GM18520 (cell line): Measurements from ENCODE around the gene NEFH.

ENCODE experiments used
- ATAC-seq: cut with Tn5 transposase; IDR thresholded peaks from one replicate; pipeline ENCODE4 v1.9.1; 2021; ENCODE audit not compliant: unreplicated experiment

NEFH gene

GRCh38 chr22:29459773-29460172, 20.2 kb upstream of the NEFH start:
- ATAC-seq = no peak

GRCh38 chr22:29461263-29461662, 18.8 kb upstream of the NEFH start:
- ATAC-seq = no peak

- no peak for ATAC-seq
These were observed 16.4 kb upstream of the NEFH start for GRCh38 chr22:29463629-29464028.

GRCh38 chr22:29464581-29464980, 15.4 kb upstream of the NEFH start:
- ATAC-seq = no peak

- ATAC-seq = no peak
These were observed 10.3 kb upstream of the NEFH start for GRCh38 chr22:29469755-29470154.

- ATAC-seq = no peak
These were observed 9.7 kb upstream of the NEFH start for GRCh38 chr22:29470159-29470855.

GRCh38 chr22:29473001-29473400, 7.0 kb upstream of the NEFH start:
- ATAC-seq = no peak

GRCh38 chr22:29475550-29475949, 4.5 kb upstream of the NEFH start:
- peak; percentile 45 for ATAC-seq

GRCh38 chr22:29476116-29476515, 3.9 kb upstream of the NEFH start:
- ATAC-seq = no peak

GRCh38 chr22:29477723-29478318, 2.2 kb upstream of the NEFH start:
- ATAC-seq = no peak

- ATAC-seq = no peak
These were observed 1.4 kb upstream of the NEFH start for GRCh38 chr22:29478326-29479276.

- no peak for ATAC-seq
These were observed 169 bp downstream of the NEFH start for GRCh38 chr22:29480262-29480511.

- no peak for ATAC-seq
These were observed 670 bp downstream of the NEFH start for GRCh38 chr22:29480512-29481264.

GRCh38 chr22:29481265-29482000, 1.4 kb downstream of the NEFH start:
- no peak for ATAC-seq

- ATAC-seq = no peak
These were observed 2.2 kb downstream of the NEFH start for GRCh38 chr22:29482253-29482652.

- no peak for ATAC-seq
These were observed 2.7 kb downstream of the NEFH start for GRCh38 chr22:29482726-29483125.

GRCh38 chr22:29483254-29483653, 3.2 kb downstream of the NEFH start:
- no peak for ATAC-seq

- ATAC-seq = no peak
These were observed 4.6 kb downstream of the NEFH start for GRCh38 chr22:29484642-29485041.

- no peak for ATAC-seq
These were observed 5.4 kb downstream of the NEFH start for GRCh38 chr22:29485448-29485847.

- ATAC-seq = no peak
These were observed 7.5 kb downstream of the NEFH start for GRCh38 chr22:29487426-29487986.
